Caki2 (cell line): Measurements from ENCODE around the gene GDF2. TPM values are rescaled to one million over a fixed set of nuclear protein-coding genes. Genes with fewer than 3 reads are reported as not detected.

Experiments
- DNase-seq: peaks from one replicate; pipeline ENCODE4 v3.0.0-alpha.2; 2015; ENCODE audit warnings: low read depth
- in situ Hi-C: cut with HindIII; loops from 2 replicates; pipeline ENCODE4 v1.10.0; 2016; ENCODE audit warnings: low sequenced_read_pairs, low pct_unique_long_range_greater_than_20kb, mixed read lengths
- total RNA-seq: library from RNA; depleted of rRNA; stranded (reverse); fragments of >200 nt; shearing (Covaris generic); gene quantifications from 2 replicates; pipeline ENCODE4 v1.2.3, GENCODE V29; 2014; ENCODE audit warnings: low replicate concordance

Gene GDF2
- total RNA-seq, 1 experiment from 2014 or later, result not detected

GRCh38 chr10:47288916-47289495 is 33.2 kb upstream of the GDF2 start:
- DNase-seq, result no peak
- in situ Hi-C loops, result no loop called here

GRCh38 chr10:47289921-47290320 is 32.3 kb upstream of the GDF2 start:
- no peak for DNase-seq
- in situ Hi-C loops, result no loop called here

GRCh38 chr10:47290338-47290737 is 31.9 kb upstream of the GDF2 start:
- no peak for DNase-seq
- in situ Hi-C loops, result no loop called here

GRCh38 chr10:47291682-47292081 is 30.6 kb upstream of the GDF2 start:
- in situ Hi-C loops, result no loop called here
- DNase-seq, result no peak

- DNase-seq, result no peak
- in situ Hi-C loops, result no loop called here
Measured at GRCh38 chr10:47294057-47294456, 28.2 kb upstream of the GDF2 start.

GRCh38 chr10:47294501-47294900 is 27.8 kb upstream of the GDF2 start:
- DNase-seq, result no peak
- in situ Hi-C loops, result no loop called here

- no peak for DNase-seq
- in situ Hi-C loops, result no loop called here
Measured at GRCh38 chr10:47295411-47295810, 26.8 kb upstream of the GDF2 start.

- in situ Hi-C loops, result no loop called here
- DNase-seq, result no peak
Measured at GRCh38 chr10:47296156-47296894, 25.9 kb upstream of the GDF2 start.

- DNase-seq, result no peak
- in situ Hi-C loops, result no loop called here
Measured at GRCh38 chr10:47296941-47297340, 25.3 kb upstream of the GDF2 start.

- in situ Hi-C loops, result no loop called here
- DNase-seq, result no peak
Measured at GRCh38 chr10:47297866-47298540, 24.3 kb upstream of the GDF2 start.

- in situ Hi-C loops, result no loop called here
- DNase-seq, result no peak
Measured at GRCh38 chr10:47298715-47299114, 23.5 kb upstream of the GDF2 start.

GRCh38 chr10:47299611-47300428 is 22.4 kb upstream of the GDF2 start, which contains the start of gene GDF10:
TSS of gene GDF10 (plus strand) at chr10:47300197. CDS start at chr10:47300652, 455 bp downstream.
- DNase-seq, result no peak
- in situ Hi-C loops, result no loop called here

- DNase-seq, result no peak
- in situ Hi-C loops, result no loop called here
Measured at GRCh38 chr10:47300429-47300931, 21.8 kb upstream of the GDF2 start.

GRCh38 chr10:47301833-47302232 is 20.4 kb upstream of the GDF2 start:
- no peak for DNase-seq
- in situ Hi-C loops, result no loop called here

GRCh38 chr10:47303105-47303504 is 19.1 kb upstream of the GDF2 start:
- DNase-seq, result no peak
- in situ Hi-C loops, result no loop called here

- in situ Hi-C loops, result no loop called here
- no peak for DNase-seq
Measured at GRCh38 chr10:47303866-47304265, 18.4 kb upstream of the GDF2 start.

- in situ Hi-C loops, result no loop called here
- DNase-seq, result no peak
Measured at GRCh38 chr10:47305566-47305965, 16.7 kb upstream of the GDF2 start.

GRCh38 chr10:47306387-47307210 is 15.7 kb upstream of the GDF2 start:
- DNase-seq, result no peak
- in situ Hi-C loops, result no loop called here
